Mammary epithelial cell (primary cell): ENCODE measurements around the gene NHERF2.

Source experiments
- CTCF ChIP-seq, 2 donors: IDR thresholded peaks in 1 of 2; conservative IDR thresholded peaks in 1 of 2; 2 replicates each; pipeline ENCODE4 v1.5.1; 2011 to 2012; ENCODE audit warnings: inconsistent platforms in 2 of 2, low read length in 2 of 2, mild to moderate bottlenecking in 2 of 2, control low read depth in 1 of 2, low read depth in 1 of 2; ENCODE audit not compliant: insufficient read depth in 1 of 2; ENCODE audit errors: extremely low read depth in 1 of 2
- EZH2 ChIP-seq: IDR thresholded peaks from 2 replicates; pipeline ENCODE4 v1.6.1; 2012; ENCODE audit warnings: low read length, inconsistent platforms, borderline replicate concordance

- TF ChIP-seq CTCF (conservative IDR thresholded peaks at IDR 0.05 in 1 of 2, IDR thresholded peaks at IDR 0.05 in 1 of 2; ENCODE audit: extremely low read depth in 1 of 2, insufficient read depth in 1 of 2, low read depth in 1 of 2, low read length in 2 of 2) (no peak), EZH2 (no peak)
These were observed 32.2 kb downstream of the NHERF2 start for GRCh38 chr16:2058872-2059271.
